Measurements from ENCODE around the gene EPS15. TPM values are rescaled to one million over a fixed set of nuclear protein-coding genes. Genes with fewer than 3 reads are reported as not detected.

Gene EPS15
- polyA plus RNA-seq, 1 of the 3 experiments (the other 2 are of a cell fraction), result 17.0 TPM

Small RNAs within 50 kb of the gene (small RNA-seq; reads per million reads assigned to genes)
- gene RNU6-1281P (0 reads per million in 7 experiments), gene RNU6-877P (0 reads per million in 7 experiments)

Other genes starting within 250 kb of the EPS15 start
- gene TTC39A, start 188.7 kb downstream of the EPS15 start, polyA plus RNA-seq (2012; rRNA removed), result 0.97 and 1.3 TPM in 2 replicates
- gene OSBPL9, start 97.8 kb upstream of the EPS15 start, polyA plus RNA-seq (2012; rRNA removed), result 43.9 and 63.9 TPM in 2 replicates

All from SK-N-SH (cell line).